NCI-H2227 treated with DMSO at 0.1 percent for 48 hours (cell line): Measurements from ENCODE around the gene EHBP1L1.
A peak's percentile ranks its signal among the peaks of the same experiment; 100 is the strongest.
"Not testable (repeated sequence)": the region's sequence is repeated elsewhere in the genome, so short reads cannot be mapped to it uniquely, and the experiment has no call there.

ENCODE experiments used
- DNase-seq: peaks from one replicate; lab custom pipeline; 2025; lab: John Stamatoyannopoulos, UW

Gene EHBP1L1

GRCh38 chr11:65560555-65561418 lies 15.1 kb upstream of the EHBP1L1 start:
- peak; percentile 61 for DNase-seq

- DNase-seq: no peak
Measured at GRCh38 chr11:65562020-65562419, 13.8 kb upstream of the EHBP1L1 start.

GRCh38 chr11:65562788-65563187 lies 13.1 kb upstream of the EHBP1L1 start:
- no peak for DNase-seq

- no peak for DNase-seq
Measured at GRCh38 chr11:65563601-65564000, 12.3 kb upstream of the EHBP1L1 start.

- not testable (repeated sequence) for DNase-seq
Measured at GRCh38 chr11:65564879-65565559, 10.8 kb upstream of the EHBP1L1 start.

GRCh38 chr11:65565624-65566453 lies 10.0 kb upstream of the EHBP1L1 start:
- peak; percentile 70 for DNase-seq

- DNase-seq: no peak
Measured at GRCh38 chr11:65569164-65569972, 6.5 kb upstream of the EHBP1L1 start.

- DNase-seq: peak; percentile 96
Measured at GRCh38 chr11:65569973-65570918, 5.6 kb upstream of the EHBP1L1 start, which contains the start of gene ZNRD2. TSS of gene ZNRD2 (plus strand) at chr11:65570477. CDS start at chr11:65570492, 15 bp downstream.

- no peak for DNase-seq
Measured at GRCh38 chr11:65571420-65571819, 4.4 kb upstream of the EHBP1L1 start.

- DNase-seq: peak; percentile 48
Measured at GRCh38 chr11:65571940-65572339, 3.9 kb upstream of the EHBP1L1 start.

- peak; percentile 65 for DNase-seq
Measured at GRCh38 chr11:65572356-65573051, 3.3 kb upstream of the EHBP1L1 start, which contains the start of gene FAM89B. TSS of gene FAM89B (plus strand) at chr11:65572538. CDS start at chr11:65572670, 132 bp downstream.

- no peak for DNase-seq
Measured at GRCh38 chr11:65573391-65574079, 2.3 kb upstream of the EHBP1L1 start.

GRCh38 chr11:65574109-65574810 lies 1.6 kb upstream of the EHBP1L1 start:
- DNase-seq: peak; percentile 85

- DNase-seq: peak; percentile 11
Measured at GRCh38 chr11:65574811-65575567, 864 bp upstream of the EHBP1L1 start.

- DNase-seq: no peak
Measured at GRCh38 chr11:65576232-65576866, 496 bp downstream of the EHBP1L1 start.

- no peak for DNase-seq
Measured at GRCh38 chr11:65576867-65577755, 1.3 kb downstream of the EHBP1L1 start.
